HCT116 (cell line): Measurements from ENCODE around the gene EGLN3. TPM values are rescaled to one million over a fixed set of nuclear protein-coding genes. Genes with fewer than 3 reads are reported as not detected.

Experiments
- ATAC-seq: fragments of 200-7000 bp; cut with Tn5 transposase; 2 replicates; pipeline ENCODE4 v1.9.1; 2020; ENCODE audit warnings: mild to moderate bottlenecking, moderate library complexity
- BruUV-seq: library from RNA; stranded (reverse); fragments of 400-500 nt; replicated peaks from 2 replicates; lab custom pipeline; 2021; lab: Mats Ljungman, UMichigan
- CTCF ChIA-PET: fragments of 300-600 bp; sonication (Branson Sonifier 250); formaldehyde crosslinking; loops from one replicate; lab custom pipeline; 2021; ENCODE audit warnings: antibody characterized with exemption; lab: Charles Lee
- POLR2A ChIA-PET: fragments of 300-600, 350-600 bp; sonication (Branson Sonifier 250); formaldehyde crosslinking; loops from one replicate; lab custom pipeline; 2021; ENCODE audit warnings: antibody characterized with exemption; lab: Charles Lee
- RAD21 ChIA-PET, 2 experiments: fragments of 300-600 bp; sonication (Branson Sonifier 250); formaldehyde crosslinking; loops; one replicate each; lab custom pipeline; 2023; ENCODE audit warnings: low total read pairs in 2 of 2; ENCODE audit not compliant: uncharacterized antibody in 2 of 2, unreplicated experiment in 2 of 2, low non-redundant PET in 1 of 2; lab: Charles Lee
- DNase-seq: peaks from one replicate; pipeline ENCODE4 v3.0.0-alpha.2; 2010; ENCODE audit warnings: low read depth, low spot score
- H2AFZ ChIP-seq: fragments of 200-600 bp; shearing (Covaris generic), sonication (generic); 2 replicates; pipeline ENCODE4 v1.6.1; 2017; ENCODE audit warnings: low read depth, mixed run types, mixed read lengths, antibody characterized with exemption, low read length; ENCODE audit not compliant: poor library complexity, severe bottlenecking
- H3K27ac ChIP-seq: 2 replicates; pipeline ENCODE4 v1.5.1; 2012; ENCODE audit warnings: low read depth, low read length
- H3K27me3 ChIP-seq: fragments of 200-600 bp; sonication (generic); 2 replicates; pipeline ENCODE4 v1.6.1; 2016; ENCODE audit warnings: mixed run types, low read length, mixed read lengths; ENCODE audit not compliant: insufficient read depth
- H3K36me3 ChIP-seq, 2 experiments: fragments of 200-500 bp in 1 of 2; fragments of 200-600 bp in 1 of 2; sonication (Bioruptor generic) in 1 of 2; sonication (generic) in 1 of 2; 2 replicates each; pipeline versions ENCODE4 v1.5.1 to v1.6.1; 2014 to 2016; ENCODE audit warnings: low read length in 2 of 2, inconsistent platforms in 1 of 2, mixed read lengths in 1 of 2, mixed run types in 1 of 2; ENCODE audit not compliant: insufficient read depth in 2 of 2, control insufficient read depth in 1 of 2
- H3K4me1 ChIP-seq, 2 experiments: fragments of 200-600 bp in 1 of 2; sonication (generic) in 1 of 2; 2 replicates each; pipeline versions ENCODE4 v1.5.1 to v1.6.1; 2012 to 2017; ENCODE audit warnings: low read length in 2 of 2, inconsistent platforms in 1 of 2, mild to moderate bottlenecking in 1 of 2, mixed read lengths in 1 of 2, mixed run types in 1 of 2, moderate library complexity in 1 of 2; ENCODE audit not compliant: insufficient read depth in 2 of 2, control insufficient read depth in 1 of 2
- H3K4me2 ChIP-seq: fragments of 200-600 bp; sonication (generic); 2 replicates; pipeline ENCODE4 v1.6.1; 2017; ENCODE audit warnings: mixed run types, low read length, mixed read lengths
- H3K4me3 ChIP-seq, 2 experiments: fragments of 200-600 bp in 1 of 2; sonication (generic) in 1 of 2; replicated peaks in 1 of 2; 2 replicates each; pipeline ENCODE4 v1.5.1; 2011 to 2016; ENCODE audit warnings: low read length in 2 of 2, control low read depth in 1 of 2, low read depth in 1 of 2, mild to moderate bottlenecking in 1 of 2, mixed read lengths in 1 of 2, mixed run types in 1 of 2
- H3K79me2 ChIP-seq: fragments of 200-600 bp; sonication (generic); 2 replicates; pipeline ENCODE4 v1.6.1; 2017; ENCODE audit warnings: mild to moderate bottlenecking, mixed run types, low read length, moderate library complexity, mixed read lengths; ENCODE audit not compliant: insufficient read depth
- H3K9ac ChIP-seq: fragments of 200-600 bp; sonication (generic); 2 replicates; pipeline ENCODE4 v1.6.1; 2016; ENCODE audit warnings: low read length, mixed read lengths
- H3K9me2 ChIP-seq: fragments of 200-600 bp; sonication (generic), shearing (Covaris generic); 2 replicates; pipeline ENCODE4 v1.6.1; 2017; ENCODE audit warnings: mixed run types, mild to moderate bottlenecking, moderate library complexity; ENCODE audit not compliant: insufficient read depth
- H3K9me3 ChIP-seq, 2 experiments: fragments of 200-500 bp in 1 of 2; fragments of 200-600 bp in 1 of 2; sonication (Bioruptor generic) in 1 of 2; sonication (generic) in 1 of 2; 2 replicates each; pipeline ENCODE4 v1.6.1; 2014 to 2017; ENCODE audit warnings: low read length in 2 of 2, mixed read lengths in 2 of 2, inconsistent platforms in 1 of 2, low read depth in 1 of 2, mild to moderate bottlenecking in 1 of 2, mixed run types in 1 of 2, moderate library complexity in 1 of 2; ENCODE audit not compliant: control insufficient read depth in 1 of 2, insufficient read depth in 1 of 2
- H4K20me1 ChIP-seq: fragments of 200-600 bp; sonication (generic), shearing (Covaris generic); 2 replicates; pipeline ENCODE4 v1.6.1; 2017; ENCODE audit warnings: mixed run types, mild to moderate bottlenecking, moderate library complexity; ENCODE audit not compliant: insufficient read depth
- CBX3 ChIP-seq: IDR thresholded peaks from 2 replicates; pipeline ENCODE4 v1.6.1; 2012; ENCODE audit warnings: low read depth
- CEBPB ChIP-seq: IDR thresholded peaks from 2 replicates; pipeline ENCODE4 v1.6.1; 2012; ENCODE audit warnings: low read depth
- EGR1 ChIP-seq: IDR thresholded peaks from 2 replicates; pipeline ENCODE4 v1.6.1; 2012; ENCODE audit warnings: low read depth
- EZH2 ChIP-seq: fragments of 200-600 bp; sonication (generic); IDR thresholded peaks from 2 replicates; pipeline ENCODE4 v1.6.1; 2017; ENCODE audit warnings: antibody characterized with exemption, mixed run types
- FOSL1 ChIP-seq: IDR thresholded peaks from 2 replicates; pipeline ENCODE4 v1.6.1; 2012; ENCODE audit warnings: low read depth
- JUND ChIP-seq: IDR thresholded peaks from 2 replicates; pipeline ENCODE4 v1.6.1; 2012
- POLR2A ChIP-seq: IDR thresholded peaks from 2 replicates; pipeline ENCODE4 v1.7.0; 2011; ENCODE audit warnings: borderline replicate concordance; ENCODE audit not compliant: insufficient read depth, insufficient read length; ENCODE audit errors: extremely low read depth
- POLR2AphosphoS5 ChIP-seq: IDR thresholded peaks from 2 replicates; pipeline ENCODE4 v1.6.1; 2011; ENCODE audit warnings: mild to moderate bottlenecking, low read depth, low read length, moderate library complexity
- RAD21 ChIP-seq: IDR thresholded peaks from 2 replicates; pipeline ENCODE4 v1.6.1; 2012; ENCODE audit warnings: low read depth, mild to moderate bottlenecking
- SIN3A ChIP-seq: IDR thresholded peaks from 2 replicates; pipeline ENCODE4 v1.6.1; 2012; ENCODE audit warnings: low read depth
- TCF7L2 ChIP-seq: IDR thresholded peaks from 2 replicates; pipeline ENCODE4 v1.7.0; 2011; ENCODE audit warnings: borderline replicate concordance, inconsistent platforms; ENCODE audit not compliant: insufficient read depth, insufficient read length; ENCODE audit errors: extremely low read depth
- YY1 ChIP-seq: IDR thresholded peaks from 2 replicates; pipeline ENCODE4 v1.6.1; 2011; ENCODE audit warnings: low read length, low read depth, moderate library complexity, mild to moderate bottlenecking; ENCODE audit not compliant: insufficient replicate concordance; ENCODE audit errors: extremely low read depth
- ZNF274 ChIP-seq: fragments of 200-500 bp; sonication (Bioruptor generic); IDR thresholded peaks from 2 replicates; pipeline ENCODE4 v1.6.1; 2014; ENCODE audit warnings: mild to moderate bottlenecking, low read depth, low read length, inconsistent platforms
- intact Hi-C: fragments of 100-400 bp; cut with micrococcal nuclease; formaldehyde crosslinking; loops from 2 replicates; pipeline ENCODE4 v1.10.0; 2022
- total RNA-seq: library from RNA; stranded (reverse); gene quantifications from one replicate; pipeline ENCODE4 v1.2.1, GENCODE V29; 2021; ENCODE audit not compliant: unreplicated experiment
- TF ChIP-seq, protein P1 (sequence below): IDR thresholded peaks from 2 replicates; pipeline ENCODE4 v1.6.1; 2012; ENCODE audit warnings: low read depth
- TF ChIP-seq, protein P2 (sequence below): IDR thresholded peaks from 2 replicates; pipeline ENCODE4 v1.6.1; 2012
- TF ChIP-seq, protein P3 (sequence below), 3 experiments: fragments of 200-600 bp in 1 of 3; sonication (generic) in 1 of 3; IDR thresholded peaks in 2 of 3; conservative IDR thresholded peaks in 1 of 3; 2 replicates each; pipeline ENCODE4 v1.5.1; 2012 to 2017; ENCODE audit warnings: low read depth in 2 of 3, low read length in 2 of 3, antibody characterized with exemption in 1 of 3, borderline replicate concordance in 1 of 3, control low read depth in 1 of 3, mild to moderate bottlenecking in 1 of 3, mixed read lengths in 1 of 3, mixed run types in 1 of 3, moderate library complexity in 1 of 3; ENCODE audit not compliant: insufficient read depth in 1 of 3
- TF ChIP-seq, protein P4 (sequence below): IDR thresholded peaks from 2 replicates; pipeline ENCODE4 v1.6.1; 2012
- TF ChIP-seq, protein P5 (sequence below): IDR thresholded peaks from 2 replicates; pipeline ENCODE4 v1.6.1; 2011; ENCODE audit warnings: mild to moderate bottlenecking, low read length, moderate library complexity; ENCODE audit not compliant: insufficient replicate concordance; ENCODE audit errors: extremely low read depth

Gene EGLN3
- total RNA-seq, 1 experiment from 2014 or later = 13.6 TPM

DNA sequence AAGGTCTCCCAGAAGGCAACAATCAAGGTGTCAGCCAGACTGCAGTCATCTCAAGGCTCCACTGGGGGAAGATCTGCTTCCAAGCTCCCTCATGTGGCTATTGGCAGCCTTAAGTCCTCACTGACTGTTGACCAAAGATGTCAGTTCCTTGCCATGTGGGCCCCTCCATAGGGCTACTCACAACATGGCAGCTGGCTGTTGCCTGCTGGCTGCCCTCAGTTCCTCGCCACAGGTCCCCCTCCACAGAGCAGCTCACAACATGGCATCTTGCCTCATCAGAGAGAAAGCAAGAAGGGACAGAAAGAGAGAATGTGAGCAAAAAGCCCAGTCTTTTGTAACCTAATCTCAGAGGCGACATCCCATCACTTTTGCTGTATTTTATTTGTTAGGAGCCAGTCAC lies 34.4 kb upstream of the EGLN3 start (continued):
- TF ChIP-seq, protein P1, sequence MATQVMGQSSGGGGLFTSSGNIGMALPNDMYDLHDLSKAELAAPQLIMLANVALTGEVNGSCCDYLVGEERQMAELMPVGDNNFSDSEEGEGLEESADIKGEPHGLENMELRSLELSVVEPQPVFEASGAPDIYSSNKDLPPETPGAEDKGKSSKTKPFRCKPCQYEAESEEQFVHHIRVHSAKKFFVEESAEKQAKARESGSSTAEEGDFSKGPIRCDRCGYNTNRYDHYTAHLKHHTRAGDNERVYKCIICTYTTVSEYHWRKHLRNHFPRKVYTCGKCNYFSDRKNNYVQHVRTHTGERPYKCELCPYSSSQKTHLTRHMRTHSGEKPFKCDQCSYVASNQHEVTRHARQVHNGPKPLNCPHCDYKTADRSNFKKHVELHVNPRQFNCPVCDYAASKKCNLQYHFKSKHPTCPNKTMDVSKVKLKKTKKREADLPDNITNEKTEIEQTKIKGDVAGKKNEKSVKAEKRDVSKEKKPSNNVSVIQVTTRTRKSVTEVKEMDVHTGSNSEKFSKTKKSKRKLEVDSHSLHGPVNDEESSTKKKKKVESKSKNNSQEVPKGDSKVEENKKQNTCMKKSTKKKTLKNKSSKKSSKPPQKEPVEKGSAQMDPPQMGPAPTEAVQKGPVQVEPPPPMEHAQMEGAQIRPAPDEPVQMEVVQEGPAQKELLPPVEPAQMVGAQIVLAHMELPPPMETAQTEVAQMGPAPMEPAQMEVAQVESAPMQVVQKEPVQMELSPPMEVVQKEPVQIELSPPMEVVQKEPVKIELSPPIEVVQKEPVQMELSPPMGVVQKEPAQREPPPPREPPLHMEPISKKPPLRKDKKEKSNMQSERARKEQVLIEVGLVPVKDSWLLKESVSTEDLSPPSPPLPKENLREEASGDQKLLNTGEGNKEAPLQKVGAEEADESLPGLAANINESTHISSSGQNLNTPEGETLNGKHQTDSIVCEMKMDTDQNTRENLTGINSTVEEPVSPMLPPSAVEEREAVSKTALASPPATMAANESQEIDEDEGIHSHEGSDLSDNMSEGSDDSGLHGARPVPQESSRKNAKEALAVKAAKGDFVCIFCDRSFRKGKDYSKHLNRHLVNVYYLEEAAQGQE = no peak

DNA sequence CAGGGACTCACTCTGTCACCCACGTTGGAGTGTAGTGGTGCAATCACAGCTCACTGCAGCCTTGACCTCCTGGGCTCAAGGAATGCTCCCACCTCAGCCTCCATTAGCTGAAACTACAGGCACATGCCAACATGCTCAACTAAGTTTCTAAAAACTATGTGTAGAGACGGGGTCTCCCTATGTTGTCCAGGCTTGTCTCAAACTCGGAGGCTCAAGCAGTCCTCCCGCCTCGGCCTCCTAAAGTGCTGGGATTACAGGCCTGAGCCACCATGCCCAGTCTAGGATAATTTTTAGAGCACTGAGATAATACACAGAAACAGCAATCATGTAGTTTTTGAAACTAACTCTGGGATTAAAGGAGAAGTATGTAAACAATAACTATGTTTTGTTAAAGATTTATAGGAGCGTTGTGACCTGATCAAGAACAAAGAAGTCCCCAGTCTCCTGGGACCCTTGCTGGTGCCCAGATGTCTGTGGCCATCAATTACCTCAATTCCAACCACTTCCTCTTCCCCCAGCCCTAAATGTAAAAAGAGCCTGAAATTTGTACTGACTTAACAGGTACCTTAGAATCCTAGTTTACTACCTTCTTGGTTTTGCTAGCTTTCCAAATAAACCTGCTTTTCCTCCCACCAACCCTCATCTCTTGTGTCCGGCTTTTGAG lies 28.9 kb upstream of the EGLN3 start:
- CTCF ChIA-PET = no interaction called here
- Histone ChIP-seq H3K9ac (no peak overlapping the region), H2AFZ (no peak overlapping the region), H4K20me1 (no peaks in the 10 kb centered on the region), H3K27me3 (no peaks in the 10 kb centered on the region), H3K9me2 (no peaks in the 10 kb centered on the region), H3K79me2 (no peaks in the 10 kb centered on the region), H3K4me3 (no peak overlapping the region), H3K4me1 (no peaks in the 10 kb centered on the region), H3K36me3 (no peaks in the 10 kb centered on the region), H3K4me2 (no peak overlapping the region), H3K9me3 (no peaks in the 10 kb centered on the region), H3K27ac (no peak overlapping the region)
- intact Hi-C loops = no loop called here
- DNase-seq (no peak), ATAC-seq (no peak)
- POLR2A ChIA-PET = no interaction called here
- BruUV-seq = no TSS peak
- RAD21 ChIA-PET = interaction anchor here in 1 of 2 experiments (0.6 kb wide), 1 partner anchor 67 kb away, joined by 3 read pairs; no protein-coding TSS in a partner anchor
- TF ChIP-seq JUND (no peak), YY1 (no peak), TCF7L2 (no peak), EZH2 (no peak), RAD21 (no peak), POLR2A (no peak), SIN3A (no peak), POLR2AphosphoS5 (no peak), ZNF274 (no peak), EGR1 (no peak), CEBPB (no peak), CBX3 (no peak), FOSL1 (no peak)
- TF ChIP-seq, protein P2, sequence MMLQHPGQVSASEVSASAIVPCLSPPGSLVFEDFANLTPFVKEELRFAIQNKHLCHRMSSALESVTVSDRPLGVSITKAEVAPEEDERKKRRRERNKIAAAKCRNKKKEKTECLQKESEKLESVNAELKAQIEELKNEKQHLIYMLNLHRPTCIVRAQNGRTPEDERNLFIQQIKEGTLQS = no peak
- TF ChIP-seq, protein P3, sequence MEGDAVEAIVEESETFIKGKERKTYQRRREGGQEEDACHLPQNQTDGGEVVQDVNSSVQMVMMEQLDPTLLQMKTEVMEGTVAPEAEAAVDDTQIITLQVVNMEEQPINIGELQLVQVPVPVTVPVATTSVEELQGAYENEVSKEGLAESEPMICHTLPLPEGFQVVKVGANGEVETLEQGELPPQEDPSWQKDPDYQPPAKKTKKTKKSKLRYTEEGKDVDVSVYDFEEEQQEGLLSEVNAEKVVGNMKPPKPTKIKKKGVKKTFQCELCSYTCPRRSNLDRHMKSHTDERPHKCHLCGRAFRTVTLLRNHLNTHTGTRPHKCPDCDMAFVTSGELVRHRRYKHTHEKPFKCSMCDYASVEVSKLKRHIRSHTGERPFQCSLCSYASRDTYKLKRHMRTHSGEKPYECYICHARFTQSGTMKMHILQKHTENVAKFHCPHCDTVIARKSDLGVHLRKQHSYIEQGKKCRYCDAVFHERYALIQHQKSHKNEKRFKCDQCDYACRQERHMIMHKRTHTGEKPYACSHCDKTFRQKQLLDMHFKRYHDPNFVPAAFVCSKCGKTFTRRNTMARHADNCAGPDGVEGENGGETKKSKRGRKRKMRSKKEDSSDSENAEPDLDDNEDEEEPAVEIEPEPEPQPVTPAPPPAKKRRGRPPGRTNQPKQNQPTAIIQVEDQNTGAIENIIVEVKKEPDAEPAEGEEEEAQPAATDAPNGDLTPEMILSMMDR (IDR thresholded peaks at IDR 0.05 in 2 of 3, conservative IDR thresholded peaks at IDR 0.05 in 1 of 3; ENCODE audit: borderline replicate concordance in 1 of 3, insufficient read depth in 1 of 3, low read depth in 2 of 3, low read length in 2 of 3) = no peak
- TF ChIP-seq, protein P4, sequence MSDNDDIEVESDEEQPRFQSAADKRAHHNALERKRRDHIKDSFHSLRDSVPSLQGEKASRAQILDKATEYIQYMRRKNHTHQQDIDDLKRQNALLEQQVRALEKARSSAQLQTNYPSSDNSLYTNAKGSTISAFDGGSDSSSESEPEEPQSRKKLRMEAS = no peak
- TF ChIP-seq, protein P5, sequence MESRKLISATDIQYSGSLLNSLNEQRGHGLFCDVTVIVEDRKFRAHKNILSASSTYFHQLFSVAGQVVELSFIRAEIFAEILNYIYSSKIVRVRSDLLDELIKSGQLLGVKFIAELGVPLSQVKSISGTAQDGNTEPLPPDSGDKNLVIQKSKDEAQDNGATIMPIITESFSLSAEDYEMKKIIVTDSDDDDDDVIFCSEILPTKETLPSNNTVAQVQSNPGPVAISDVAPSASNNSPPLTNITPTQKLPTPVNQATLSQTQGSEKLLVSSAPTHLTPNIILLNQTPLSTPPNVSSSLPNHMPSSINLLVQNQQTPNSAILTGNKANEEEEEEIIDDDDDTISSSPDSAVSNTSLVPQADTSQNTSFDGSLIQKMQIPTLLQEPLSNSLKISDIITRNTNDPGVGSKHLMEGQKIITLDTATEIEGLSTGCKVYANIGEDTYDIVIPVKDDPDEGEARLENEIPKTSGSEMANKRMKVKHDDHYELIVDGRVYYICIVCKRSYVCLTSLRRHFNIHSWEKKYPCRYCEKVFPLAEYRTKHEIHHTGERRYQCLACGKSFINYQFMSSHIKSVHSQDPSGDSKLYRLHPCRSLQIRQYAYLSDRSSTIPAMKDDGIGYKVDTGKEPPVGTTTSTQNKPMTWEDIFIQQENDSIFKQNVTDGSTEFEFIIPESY = no peak
